ENCODE measurements around the gene FKBP1B.

- TF ChIP-seq ZFX (IDR thresholded peaks at IDR 0.05): no peak
- no peak for TF ChIP-seq EZH2phosphoT487 (IDR thresholded peaks at IDR 0.05; ENCODE audit: borderline replicate concordance)
- no peak for TF ChIP-seq CTCF (IDR thresholded peaks at IDR 0.05 in 2 of 3, conservative IDR thresholded peaks at IDR 0.05 in 1 of 3; ENCODE audit: borderline replicate concordance in 1 of 3, insufficient read depth in 1 of 3, low read depth in 2 of 3, low read length in 2 of 3)
- no peak for TF ChIP-seq REST (IDR thresholded peaks at IDR 0.05; ENCODE audit: low read depth)
- TF ChIP-seq JUND (IDR thresholded peaks at IDR 0.05): no peak
- TF ChIP-seq, protein P1, sequence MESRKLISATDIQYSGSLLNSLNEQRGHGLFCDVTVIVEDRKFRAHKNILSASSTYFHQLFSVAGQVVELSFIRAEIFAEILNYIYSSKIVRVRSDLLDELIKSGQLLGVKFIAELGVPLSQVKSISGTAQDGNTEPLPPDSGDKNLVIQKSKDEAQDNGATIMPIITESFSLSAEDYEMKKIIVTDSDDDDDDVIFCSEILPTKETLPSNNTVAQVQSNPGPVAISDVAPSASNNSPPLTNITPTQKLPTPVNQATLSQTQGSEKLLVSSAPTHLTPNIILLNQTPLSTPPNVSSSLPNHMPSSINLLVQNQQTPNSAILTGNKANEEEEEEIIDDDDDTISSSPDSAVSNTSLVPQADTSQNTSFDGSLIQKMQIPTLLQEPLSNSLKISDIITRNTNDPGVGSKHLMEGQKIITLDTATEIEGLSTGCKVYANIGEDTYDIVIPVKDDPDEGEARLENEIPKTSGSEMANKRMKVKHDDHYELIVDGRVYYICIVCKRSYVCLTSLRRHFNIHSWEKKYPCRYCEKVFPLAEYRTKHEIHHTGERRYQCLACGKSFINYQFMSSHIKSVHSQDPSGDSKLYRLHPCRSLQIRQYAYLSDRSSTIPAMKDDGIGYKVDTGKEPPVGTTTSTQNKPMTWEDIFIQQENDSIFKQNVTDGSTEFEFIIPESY (IDR thresholded peaks at IDR 0.05; ENCODE audit: extremely low read depth, insufficient replicate concordance, low read length): no peak
- no peak for TF ChIP-seq POLR2AphosphoS5 (IDR thresholded peaks at IDR 0.05; ENCODE audit: low read depth, low read length)
- TF ChIP-seq, protein P2, sequence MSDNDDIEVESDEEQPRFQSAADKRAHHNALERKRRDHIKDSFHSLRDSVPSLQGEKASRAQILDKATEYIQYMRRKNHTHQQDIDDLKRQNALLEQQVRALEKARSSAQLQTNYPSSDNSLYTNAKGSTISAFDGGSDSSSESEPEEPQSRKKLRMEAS (IDR thresholded peaks at IDR 0.05): no peak
- no peak for TF ChIP-seq POLR2A (IDR thresholded peaks at IDR 0.05; ENCODE audit: borderline replicate concordance, extremely low read depth, insufficient read depth, insufficient read length)
- no peak for TF ChIP-seq EZH2 (IDR thresholded peaks at IDR 0.05)
- TF ChIP-seq ZNF274 (IDR thresholded peaks at IDR 0.05; ENCODE audit: low read depth, low read length): no peak
These were observed 37.5 kb downstream of the FKBP1B start for GRCh38 chr2:24087032-24087431.
